SK-N-SH (cell line): ENCODE results near the gene SND1. TPM values are rescaled to one million over a fixed set of nuclear protein-coding genes. Genes with fewer than 3 reads are reported as not detected.

Experiments
- CTCF ChIA-PET: fragments of 300-600, 350-600 bp; formaldehyde crosslinking; extraction: SDS; loops from one replicate; lab custom pipeline; 2021; lab: Yijun Ruan, JAX
- POLR2A ChIA-PET: fragments of 350-600 bp; sonication (Branson Sonifier 250); formaldehyde crosslinking; extraction: SDS; loops from one replicate; lab custom pipeline; 2020; ENCODE audit warnings: antibody characterized with exemption, inconsistent platforms; lab: Yijun Ruan, JAX
- DNase-seq: peaks from one replicate; pipeline ENCODE4 v3.0.0; 2012
- H2AFZ ChIP-seq: fragments of 200-600 bp; sonication (generic); 2 replicates; pipeline ENCODE4 v1.8.1; 2016; ENCODE audit warnings: antibody characterized with exemption, mild to moderate bottlenecking, low read depth
- H3F3A ChIP-seq: fragments of 200-600 bp; sonication (generic); replicated peaks from 2 replicates; pipeline ENCODE3; 2016; ENCODE audit warnings: antibody characterized with exemption, mild to moderate bottlenecking; ENCODE audit not compliant: insufficient read depth
- H3K27ac ChIP-seq, 2 experiments: fragments of 200-500 bp in 1 of 2; fragments of 200-600 bp in 1 of 2; sonication (Bioruptor generic) in 1 of 2; sonication (generic), shearing (Covaris generic) in 1 of 2; 2 replicates each; pipeline versions ENCODE4 v1.5.1 to v1.6.1; 2014 to 2016; ENCODE audit warnings: low read depth in 2 of 2, inconsistent platforms in 1 of 2, low read length in 1 of 2, mild to moderate bottlenecking in 1 of 2, mixed read lengths in 1 of 2
- H3K27me3 ChIP-seq: fragments of 200-600 bp; sonication (generic), shearing (Covaris generic); 2 replicates; pipeline ENCODE4 v1.6.1; 2016; ENCODE audit warnings: mixed run types; ENCODE audit not compliant: insufficient read depth
- H3K36me3 ChIP-seq, 2 experiments: fragments of 200-500 bp in 1 of 2; fragments of 200-600 bp in 1 of 2; sonication (Bioruptor generic) in 1 of 2; sonication (generic) in 1 of 2; replicated peaks in 1 of 2; 2 replicates each; pipeline versions ENCODE3 to v1.5.1; 2014 to 2016; ENCODE audit warnings: low read length in 1 of 2, mild to moderate bottlenecking in 1 of 2; ENCODE audit not compliant: insufficient read depth in 2 of 2, control insufficient read depth in 1 of 2
- H3K4me1 ChIP-seq, 2 experiments: fragments of 200-500 bp in 1 of 2; fragments of 200-600 bp in 1 of 2; sonication (Bioruptor generic) in 1 of 2; sonication (generic), shearing (Covaris generic) in 1 of 2; 2 replicates each; pipeline versions ENCODE4 v1.5.1 to v1.6.1; 2014 to 2016; ENCODE audit warnings: low read depth in 1 of 2, low read length in 1 of 2, mixed run types in 1 of 2; ENCODE audit not compliant: insufficient read depth in 2 of 2, control insufficient read depth in 1 of 2
- H3K4me2 ChIP-seq: fragments of 200-600 bp; sonication (generic), shearing (Covaris generic); 2 replicates; pipeline ENCODE4 v1.6.1; 2017; ENCODE audit warnings: mixed run types
- H3K4me3 ChIP-seq, 2 experiments: fragments of 200-500 bp in 1 of 2; fragments of 200-600 bp in 1 of 2; sonication (Bioruptor generic) in 1 of 2; sonication (generic), shearing (Covaris generic) in 1 of 2; 2 replicates each; pipeline versions ENCODE4 v1.5.1 to v1.8.1; 2014 to 2016; ENCODE audit warnings: low read depth in 2 of 2, inconsistent platforms in 1 of 2, low read length in 1 of 2, mild to moderate bottlenecking in 1 of 2, mixed read lengths in 1 of 2, moderate library complexity in 1 of 2
- H3K79me2 ChIP-seq: fragments of 200-600 bp; sonication (generic); 2 replicates; pipeline ENCODE4 v1.8.1; 2017; ENCODE audit warnings: mild to moderate bottlenecking; ENCODE audit not compliant: insufficient read depth
- H3K9ac ChIP-seq: fragments of 200-600 bp; sonication (generic); 2 replicates; pipeline ENCODE4 v1.6.1; 2017; ENCODE audit warnings: mixed run types
- H3K9me2 ChIP-seq: fragments of 200-600 bp; sonication (generic); 2 replicates; pipeline ENCODE4 v1.6.1; 2017; ENCODE audit warnings: mixed run types
- H3K9me3 ChIP-seq: fragments of 200-600 bp; sonication (generic); 2 replicates; pipeline ENCODE4 v1.6.1; 2017; ENCODE audit warnings: mixed run types, mild to moderate bottlenecking, moderate library complexity
- H4K20me1 ChIP-seq: fragments of 200-600 bp; sonication (generic); 2 replicates; pipeline ENCODE4 v1.6.1; 2017; ENCODE audit warnings: mild to moderate bottlenecking, mixed run types; ENCODE audit not compliant: insufficient read depth
- CHD2 ChIP-seq: fragments of 150-350 bp; IDR thresholded peaks from 2 replicates; pipeline ENCODE4 v1.6.1; 2018; ENCODE audit warnings: low read length; ENCODE audit not compliant: partially characterized antibody
- CTCF ChIP-seq: fragments of 200-600 bp; sonication (generic); IDR thresholded peaks from 2 replicates; pipeline ENCODE4 v1.6.1; 2017; ENCODE audit warnings: antibody characterized with exemption, mild to moderate bottlenecking, moderate library complexity
- ELF1 ChIP-seq: IDR thresholded peaks from 2 replicates; pipeline ENCODE4 v1.4.0; 2012
- EP300 ChIP-seq, 2 experiments: IDR thresholded peaks; 2 replicates each; pipeline versions ENCODE4 v1.4.0 to v1.6.1; 2012; ENCODE audit warnings: borderline replicate concordance in 1 of 2, low read depth in 1 of 2, low read length in 1 of 2
- FOSL2 ChIP-seq: IDR thresholded peaks from 2 replicates; pipeline ENCODE4 v1.4.0; 2012; ENCODE audit warnings: low read depth, mild to moderate bottlenecking, moderate library complexity, borderline replicate concordance
- FOXM1 ChIP-seq: IDR thresholded peaks from 2 replicates; pipeline ENCODE4 v1.4.0; 2012; ENCODE audit warnings: low read depth, mild to moderate bottlenecking
- JUND ChIP-seq: IDR thresholded peaks from 2 replicates; pipeline ENCODE4 v1.4.0; 2012
- MEF2A ChIP-seq: IDR thresholded peaks from 2 replicates; pipeline ENCODE4 v1.4.0; 2012; ENCODE audit warnings: low read depth, borderline replicate concordance
- MXI1 ChIP-seq: IDR thresholded peaks from 2 replicates; pipeline ENCODE4 v1.6.1; 2012; ENCODE audit warnings: mild to moderate bottlenecking, low read depth, low read length, improper control_type of control experiment
- PBX3 ChIP-seq: IDR thresholded peaks from 2 replicates; pipeline ENCODE4; 2012
- RAD21 ChIP-seq: IDR thresholded peaks from 2 replicates; pipeline ENCODE4 v1.6.1; 2012; ENCODE audit warnings: mild to moderate bottlenecking, low read length
- RCOR1 ChIP-seq: fragments of 150-350 bp; IDR thresholded peaks from 2 replicates; pipeline ENCODE4 v1.6.1; 2017; ENCODE audit warnings: antibody characterized with exemption, low read length
- REST ChIP-seq: IDR thresholded peaks from 2 replicates; pipeline ENCODE4 v1.6.1; 2012; ENCODE audit warnings: mild to moderate bottlenecking, low read depth, low read length, moderate library complexity
- RFX5 ChIP-seq: IDR thresholded peaks from 2 replicates; pipeline ENCODE4 v1.6.1; 2012; ENCODE audit warnings: mild to moderate bottlenecking, improper control_type of control experiment, low read length
- RXRA ChIP-seq: IDR thresholded peaks from 2 replicates; pipeline ENCODE4 v1.4.0; 2012; ENCODE audit warnings: low read depth, mild to moderate bottlenecking, borderline replicate concordance
- SIN3A ChIP-seq: IDR thresholded peaks from 2 replicates; pipeline ENCODE4 v1.6.1; 2012; ENCODE audit warnings: low read depth, mild to moderate bottlenecking, low read length, moderate library complexity, borderline replicate concordance
- TAF1 ChIP-seq: IDR thresholded peaks from 2 replicates; pipeline ENCODE4 v1.6.1; 2012; ENCODE audit warnings: low read depth, mild to moderate bottlenecking, low read length, moderate library complexity, borderline replicate concordance
- whole genome bisulfite sequencing: methylation state at CpG from one replicate; pipeline ENCODE4 v1.1.6; 2017; ENCODE audit warnings: low lambda C conversion rate; 5-methylcytosine and 5-hydroxymethylcytosine counted together
- polyA plus RNA-seq, 3 experiments: library from polyadenylated mRNA; depleted of rRNA; stranded (reverse); fragments of >200 nt; gene quantifications; 2 replicates each; pipeline ENCODE4 v1.2.3, GENCODE V29; 2012
- TF ChIP-seq, protein P1 (sequence below): fragments of 150-350 bp; IDR thresholded peaks from 2 replicates; pipeline ENCODE4 v1.6.1; 2016; ENCODE audit warnings: mild to moderate bottlenecking, low read depth, low read length
- TF ChIP-seq, protein P2 (sequence below): IDR thresholded peaks from 2 replicates; pipeline ENCODE4 v1.4.0; 2012; ENCODE audit warnings: low read depth

The SND1 gene
- polyA plus RNA-seq, 1 of the 3 experiments (the other 2 are of a cell fraction): 165 TPM

GRCh38 chr7:128008141-128008540, 356.1 kb downstream of the SND1 start:
- Histone ChIP-seq H3K9ac (no peak overlapping the region), H3F3A (no peaks in the 10 kb centered on the region), H3K27ac (no peak overlapping the region), H3K9me3 (no peaks in the 10 kb centered on the region), H3K9me2 (no peaks in the 10 kb centered on the region), H2AFZ (no peak overlapping the region), H4K20me1 (peaks cover 3% of the 10 kb centered on the region; the same call in 1 of the 2 replicates), H3K4me3 (no peak overlapping the region), H3K4me1 (peaks cover 0 to 13% of the 10 kb centered on the region in 2 experiments; a peak in 1 of 4 replicates), H3K79me2 (peaks cover under 1% of the 10 kb centered on the region; the same call in 1 of the 2 replicates), H3K36me3 (peaks cover 0 to 28% of the 10 kb centered on the region in 2 experiments), H3K4me2 (no peak overlapping the region), H3K27me3 (no peaks in the 10 kb centered on the region)
- DNase-seq: no peak
- CTCF ChIA-PET: interaction anchor here (1.1 to 3.6 kb wide), 4 partner anchors 9 to 202 kb away, joined by 4 to 16 read pairs (median 5); no protein-coding TSS in a partner anchor
- WGBS: 96% methylated on average over 5 of the region's 5 CpGs
- POLR2A ChIA-PET: interaction anchor here (0.8 kb wide), 1 partner anchor 12 kb away, joined by 5 read pairs; no protein-coding TSS in a partner anchor
- TF ChIP-seq, protein P1, sequence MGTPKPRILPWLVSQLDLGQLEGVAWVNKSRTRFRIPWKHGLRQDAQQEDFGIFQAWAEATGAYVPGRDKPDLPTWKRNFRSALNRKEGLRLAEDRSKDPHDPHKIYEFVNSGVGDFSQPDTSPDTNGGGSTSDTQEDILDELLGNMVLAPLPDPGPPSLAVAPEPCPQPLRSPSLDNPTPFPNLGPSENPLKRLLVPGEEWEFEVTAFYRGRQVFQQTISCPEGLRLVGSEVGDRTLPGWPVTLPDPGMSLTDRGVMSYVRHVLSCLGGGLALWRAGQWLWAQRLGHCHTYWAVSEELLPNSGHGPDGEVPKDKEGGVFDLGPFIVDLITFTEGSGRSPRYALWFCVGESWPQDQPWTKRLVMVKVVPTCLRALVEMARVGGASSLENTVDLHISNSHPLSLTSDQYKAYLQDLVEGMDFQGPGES: no peak
- no peak for TF ChIP-seq MXI1
- no peak for TF ChIP-seq MEF2A
- TF ChIP-seq CHD2: no peak
- no peak for TF ChIP-seq FOSL2
- TF ChIP-seq REST: no peak
- TF ChIP-seq CTCF: no peak
- no peak for TF ChIP-seq RCOR1
- no peak for TF ChIP-seq ELF1
- no peak for TF ChIP-seq RAD21
- TF ChIP-seq RFX5: no peak
- TF ChIP-seq TAF1: no peak
- TF ChIP-seq EP300 (IDR thresholded peaks at IDR 0.05; ENCODE audit: borderline replicate concordance in 1 of 2, low read depth in 1 of 2, low read length in 1 of 2): no peak
- no peak for TF ChIP-seq JUND
- no peak for TF ChIP-seq FOXM1
- TF ChIP-seq, protein P2, sequence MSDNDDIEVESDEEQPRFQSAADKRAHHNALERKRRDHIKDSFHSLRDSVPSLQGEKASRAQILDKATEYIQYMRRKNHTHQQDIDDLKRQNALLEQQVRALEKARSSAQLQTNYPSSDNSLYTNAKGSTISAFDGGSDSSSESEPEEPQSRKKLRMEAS: no peak
- TF ChIP-seq PBX3: no peak
- no peak for TF ChIP-seq SIN3A
- no peak for TF ChIP-seq RXRA
